HEK293 (cell line): Measurements from ENCODE around the gene LECT2.
A peak's percentile ranks its signal among the peaks of the same experiment; 100 is the strongest.

Source experiments
- CTCF ChIA-PET: fragments of 350-600 bp; formaldehyde crosslinking; extraction: SDS; loops from one replicate; lab custom pipeline; 2021; ENCODE audit warnings: antibody characterized with exemption; lab: Yijun Ruan, JAX
- POLR2A ChIA-PET: fragments of 300-600 bp; formaldehyde crosslinking; extraction: SDS; loops from one replicate; lab custom pipeline; 2020; ENCODE audit warnings: antibody characterized with exemption, inconsistent platforms; lab: Yijun Ruan, JAX
- H3K27ac ChIP-seq: fragments of 200-500 bp; sonication (Bioruptor generic); 2 replicates; pipeline ENCODE4 v1.5.1; 2014; ENCODE audit warnings: low read depth, low read length, control low read depth, inconsistent platforms; ENCODE audit errors: extremely low read depth
- H3K36me3 ChIP-seq, 2 experiments: fragments of 200-500 bp in 1 of 2; sonication (Bioruptor generic) in 1 of 2; 1 replicate in 1 of 2; 2 replicates in 1 of 2; pipeline ENCODE4 v1.5.1; 2014 to 2017; ENCODE audit warnings: inconsistent platforms in 2 of 2, low read length in 2 of 2; ENCODE audit not compliant: control insufficient read depth in 2 of 2, insufficient read depth in 1 of 2
- H3K4me1 ChIP-seq: fragments of 200-500 bp; sonication (Bioruptor generic); 2 replicates; pipeline ENCODE4 v1.5.1; 2014; ENCODE audit warnings: mild to moderate bottlenecking, low read length, inconsistent platforms; ENCODE audit not compliant: control insufficient read depth, insufficient read depth
- H3K4me3 ChIP-seq: 2 replicates; pipeline ENCODE4 v1.5.1; 2011; ENCODE audit warnings: low read depth, mild to moderate bottlenecking, control low read depth, low read length, moderate library complexity
- H3K9me3 ChIP-seq: fragments of 200-500 bp; sonication (Bioruptor generic); 2 replicates; pipeline ENCODE4 v1.5.1; 2014; ENCODE audit warnings: low read depth, low read length, inconsistent platforms; ENCODE audit not compliant: control insufficient read depth, insufficient read depth
- MEIS1 ChIP-seq: sonication (generic); formaldehyde crosslinking; IDR thresholded peaks from 2 replicates; pipeline ENCODE4 v1.8.1; 2022; ENCODE audit warnings: missing genetic modification reagents, mild to moderate bottlenecking, borderline replicate concordance
- WT1 ChIP-seq: fragments of 450-650 bp; formaldehyde crosslinking; IDR thresholded peaks from 2 replicates; pipeline ENCODE4 v1.5.1; 2016; ENCODE audit warnings: missing biosample characterization, missing genetic modification characterization
- YY2 ChIP-seq: fragments of 450-650 bp; formaldehyde crosslinking; IDR thresholded peaks from 2 replicates; pipeline ENCODE4 v1.5.1; 2016; ENCODE audit warnings: missing biosample characterization, missing genetic modification characterization
- ZBTB8A ChIP-seq: fragments of 450-650 bp; formaldehyde crosslinking; IDR thresholded peaks from 2 replicates; pipeline ENCODE4 v1.5.1; 2016; ENCODE audit warnings: missing biosample characterization, missing genetic modification characterization
- ZFP37 ChIP-seq: fragments of 450-650 bp; formaldehyde crosslinking; IDR thresholded peaks from 2 replicates; pipeline ENCODE4 v1.5.1; 2016; ENCODE audit warnings: missing biosample characterization, missing genetic modification characterization
- ZNF114 ChIP-seq: fragments of 450-650 bp; formaldehyde crosslinking; IDR thresholded peaks from 2 replicates; pipeline ENCODE4 v1.5.0; 2017; ENCODE audit warnings: missing biosample characterization, missing genetic modification characterization
- ZNF146 ChIP-seq: fragments of 450-650 bp; formaldehyde crosslinking; IDR thresholded peaks from 2 replicates; pipeline ENCODE4 v1.5.1; 2016; ENCODE audit warnings: missing biosample characterization, missing genetic modification characterization
- ZNF19 ChIP-seq: fragments of 450-650 bp; formaldehyde crosslinking; IDR thresholded peaks from 2 replicates; pipeline ENCODE4; 2016; ENCODE audit warnings: missing biosample characterization, missing genetic modification characterization, low read depth
- ZNF221 ChIP-seq: fragments of 450-650 bp; formaldehyde crosslinking; IDR thresholded peaks from 2 replicates; pipeline ENCODE4 v1.5.1; 2017; ENCODE audit warnings: missing biosample characterization, missing genetic modification characterization, borderline replicate concordance
- ZNF354C ChIP-seq: fragments of 450-650 bp; formaldehyde crosslinking; IDR thresholded peaks from 2 replicates; pipeline ENCODE4 v1.5.1; 2016; ENCODE audit warnings: missing biosample characterization, missing genetic modification characterization, low read depth, borderline replicate concordance
- ZNF521 ChIP-seq: fragments of 450-650 bp; formaldehyde crosslinking; IDR thresholded peaks from 2 replicates; pipeline ENCODE4 v1.5.1; 2017; ENCODE audit warnings: missing biosample characterization, mild to moderate bottlenecking, missing genetic modification characterization
- ZNF785 ChIP-seq: fragments of 450-650 bp; formaldehyde crosslinking; IDR thresholded peaks from 2 replicates; pipeline ENCODE4 v1.5.1; 2016; ENCODE audit warnings: missing biosample characterization, missing genetic modification characterization
- ZSCAN23 ChIP-seq: fragments of 450-650 bp; formaldehyde crosslinking; IDR thresholded peaks from 2 replicates; pipeline ENCODE4 v1.5.1; 2016; ENCODE audit warnings: missing biosample characterization, missing genetic modification characterization
- TF ChIP-seq, protein P1 (sequence below): fragments of 450-650 bp; IDR thresholded peaks from 2 replicates; pipeline ENCODE4 v1.5.1; 2018; ENCODE audit warnings: missing biosample characterization, mild to moderate bottlenecking, missing genetic modification characterization
- TF ChIP-seq, protein P2 (sequence below): fragments of 450-650 bp; formaldehyde crosslinking; IDR thresholded peaks from 2 replicates; pipeline ENCODE4 v1.5.1; 2016; ENCODE audit warnings: missing biosample characterization, missing genetic modification characterization
- TF ChIP-seq, protein P3 (sequence below): fragments of 450-650 bp; formaldehyde crosslinking; IDR thresholded peaks from 2 replicates; pipeline ENCODE4 v1.5.1; 2016; ENCODE audit warnings: missing biosample characterization, missing genetic modification characterization
- TF ChIP-seq, protein P4 (sequence below): fragments of 450-650 bp; formaldehyde crosslinking; IDR thresholded peaks from 2 replicates; pipeline ENCODE4 v1.5.1; 2016; ENCODE audit warnings: missing biosample characterization, missing genetic modification characterization
- TF ChIP-seq, protein P5 (sequence below): fragments of 450-650 bp; formaldehyde crosslinking; IDR thresholded peaks from 2 replicates; pipeline ENCODE4 v1.5.1; 2017; ENCODE audit warnings: missing biosample characterization, missing genetic modification characterization

Gene LECT2

DNA sequence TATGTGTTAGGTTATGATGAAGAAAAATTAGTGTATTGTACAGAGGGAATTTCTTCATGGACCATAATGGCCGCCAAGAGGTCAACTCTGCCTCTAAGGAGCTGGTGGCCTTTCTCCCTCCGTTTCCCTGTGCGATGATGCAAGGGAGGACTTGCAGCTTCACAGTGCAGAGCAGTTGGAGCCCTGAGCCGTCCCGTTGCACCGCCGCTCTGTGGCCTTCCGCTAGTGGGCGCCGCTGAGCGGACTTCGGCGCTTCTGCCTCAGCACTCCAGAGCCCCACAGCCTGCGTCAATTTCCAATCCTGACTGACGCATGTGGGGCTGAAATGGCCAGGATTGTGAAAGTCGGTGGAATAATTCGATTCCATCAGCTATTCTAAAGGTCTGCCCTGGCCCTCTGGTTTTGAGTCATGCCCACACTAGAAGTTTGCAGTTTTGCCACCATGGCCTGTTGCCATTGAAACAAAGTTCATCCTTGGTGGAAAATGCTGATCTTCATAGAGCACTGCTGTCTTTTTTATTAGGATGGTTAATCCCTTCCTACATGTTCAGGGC, 22.7 kb upstream of the LECT2 start:
- ChIA-PET POLR2A (interaction anchor here (0.6 to 1.3 kb wide), 2 partner anchors 34 to 80 kb away, joined by 3 read pairs; no protein-coding TSS in a partner anchor), CTCF (interaction anchor here (0.7 to 2.5 kb wide), 11 partner anchors 11 to 90 kb away, joined by 3 to 22 read pairs (median 6); no protein-coding TSS in a partner anchor)

DNA sequence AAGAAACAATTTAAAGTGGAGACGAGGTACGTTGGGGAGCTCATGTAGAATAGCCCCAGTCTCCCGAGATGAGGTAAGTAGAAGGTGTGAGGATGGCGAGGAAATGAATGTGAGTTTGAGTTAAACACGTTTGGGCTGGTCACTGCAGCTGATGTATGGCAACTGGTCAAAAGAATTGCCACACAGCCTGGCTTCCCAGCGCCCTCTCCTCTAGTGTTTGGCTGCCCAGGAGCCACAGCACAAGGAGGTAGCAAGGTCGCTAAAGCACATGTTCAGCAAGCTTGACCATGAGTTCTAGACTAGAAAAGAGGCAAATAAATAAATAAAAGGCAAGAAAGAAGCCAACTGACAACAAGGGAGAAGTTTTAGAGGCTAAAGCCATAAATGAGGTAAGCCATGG, 21.4 kb upstream of the LECT2 start:
- Histone ChIP-seq H3K4me3 (no peak overlapping the region), H3K4me1 (no peaks in the 10 kb centered on the region), H3K36me3 (no peaks in the 10 kb centered on the region), H3K27ac (no peak overlapping the region), H3K9me3 (no peaks in the 10 kb centered on the region)
- TF ChIP-seq ZNF785 (tag by site-specific recombination) (no peak), ZNF114 (no peak), MEIS1 (CRISPR knock-in tag) (no peak), ZNF146 (tag by site-specific recombination) (no peak), ZSCAN23 (tag by site-specific recombination) (no peak), ZNF221 (tag by site-specific recombination) (no peak), ZNF521 (tag by site-specific recombination) (no peak), YY2 (tag by site-specific recombination) (no peak), ZFP37 (no peak), ZBTB8A (tag by site-specific recombination) (no peak), ZNF19 (tag by site-specific recombination) (no peak), WT1 (tag by site-specific recombination) (no peak)
- TF ChIP-seq, protein P1, sequence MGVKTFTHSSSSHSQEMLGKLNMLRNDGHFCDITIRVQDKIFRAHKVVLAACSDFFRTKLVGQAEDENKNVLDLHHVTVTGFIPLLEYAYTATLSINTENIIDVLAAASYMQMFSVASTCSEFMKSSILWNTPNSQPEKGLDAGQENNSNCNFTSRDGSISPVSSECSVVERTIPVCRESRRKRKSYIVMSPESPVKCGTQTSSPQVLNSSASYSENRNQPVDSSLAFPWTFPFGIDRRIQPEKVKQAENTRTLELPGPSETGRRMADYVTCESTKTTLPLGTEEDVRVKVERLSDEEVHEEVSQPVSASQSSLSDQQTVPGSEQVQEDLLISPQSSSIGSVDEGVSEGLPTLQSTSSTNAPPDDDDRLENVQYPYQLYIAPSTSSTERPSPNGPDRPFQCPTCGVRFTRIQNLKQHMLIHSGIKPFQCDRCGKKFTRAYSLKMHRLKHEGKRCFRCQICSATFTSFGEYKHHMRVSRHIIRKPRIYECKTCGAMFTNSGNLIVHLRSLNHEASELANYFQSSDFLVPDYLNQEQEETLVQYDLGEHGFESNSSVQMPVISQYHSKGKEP = no peak
- TF ChIP-seq, protein P2, sequence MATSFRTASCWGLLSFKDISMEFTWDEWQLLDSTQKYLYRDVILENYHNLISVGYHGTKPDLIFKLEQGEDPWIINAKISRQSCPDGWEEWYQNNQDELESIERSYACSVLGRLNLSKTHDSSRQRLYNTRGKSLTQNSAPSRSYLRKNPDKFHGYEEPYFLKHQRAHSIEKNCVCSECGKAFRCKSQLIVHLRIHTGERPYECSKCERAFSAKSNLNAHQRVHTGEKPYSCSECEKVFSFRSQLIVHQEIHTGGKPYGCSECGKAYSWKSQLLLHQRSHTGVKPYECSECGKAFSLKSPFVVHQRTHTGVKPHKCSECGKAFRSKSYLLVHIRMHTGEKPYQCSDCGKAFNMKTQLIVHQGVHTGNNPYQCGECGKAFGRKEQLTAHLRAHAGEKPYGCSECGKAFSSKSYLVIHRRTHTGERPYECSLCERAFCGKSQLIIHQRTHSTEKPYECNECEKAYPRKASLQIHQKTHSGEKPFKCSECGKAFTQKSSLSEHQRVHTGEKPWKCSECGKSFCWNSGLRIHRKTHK = no peak
- TF ChIP-seq, protein P3, sequence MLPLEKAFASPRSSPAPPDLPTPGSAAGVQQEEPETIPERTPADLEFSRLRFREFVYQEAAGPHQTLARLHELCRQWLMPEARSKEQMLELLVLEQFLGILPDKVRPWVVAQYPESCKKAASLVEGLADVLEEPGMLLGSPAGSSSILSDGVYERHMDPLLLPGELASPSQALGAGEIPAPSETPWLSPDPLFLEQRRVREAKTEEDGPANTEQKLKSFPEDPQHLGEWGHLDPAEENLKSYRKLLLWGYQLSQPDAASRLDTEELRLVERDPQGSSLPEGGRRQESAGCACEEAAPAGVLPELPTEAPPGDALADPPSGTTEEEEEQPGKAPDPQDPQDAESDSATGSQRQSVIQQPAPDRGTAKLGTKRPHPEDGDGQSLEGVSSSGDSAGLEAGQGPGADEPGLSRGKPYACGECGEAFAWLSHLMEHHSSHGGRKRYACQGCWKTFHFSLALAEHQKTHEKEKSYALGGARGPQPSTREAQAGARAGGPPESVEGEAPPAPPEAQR (tag by site-specific recombination) = no peak
- CTCF ChIA-PET = interaction anchor here (0.7 to 2.6 kb wide), 4 partner anchors 31 to 82 kb away, joined by 3 to 10 read pairs (median 3); no protein-coding TSS in a partner anchor
- POLR2A ChIA-PET = no interaction called here

More for the DNA sequence above, 22.7 kb upstream of the LECT2 start:
- Histone ChIP-seq H3K36me3 (no peaks in the 10 kb centered on the region), H3K9me3 (no peaks in the 10 kb centered on the region), H3K27ac (no peak overlapping the region), H3K4me1 (no peaks in the 10 kb centered on the region), H3K4me3 (no peak overlapping the region)
- TF ChIP-seq, protein P4, sequence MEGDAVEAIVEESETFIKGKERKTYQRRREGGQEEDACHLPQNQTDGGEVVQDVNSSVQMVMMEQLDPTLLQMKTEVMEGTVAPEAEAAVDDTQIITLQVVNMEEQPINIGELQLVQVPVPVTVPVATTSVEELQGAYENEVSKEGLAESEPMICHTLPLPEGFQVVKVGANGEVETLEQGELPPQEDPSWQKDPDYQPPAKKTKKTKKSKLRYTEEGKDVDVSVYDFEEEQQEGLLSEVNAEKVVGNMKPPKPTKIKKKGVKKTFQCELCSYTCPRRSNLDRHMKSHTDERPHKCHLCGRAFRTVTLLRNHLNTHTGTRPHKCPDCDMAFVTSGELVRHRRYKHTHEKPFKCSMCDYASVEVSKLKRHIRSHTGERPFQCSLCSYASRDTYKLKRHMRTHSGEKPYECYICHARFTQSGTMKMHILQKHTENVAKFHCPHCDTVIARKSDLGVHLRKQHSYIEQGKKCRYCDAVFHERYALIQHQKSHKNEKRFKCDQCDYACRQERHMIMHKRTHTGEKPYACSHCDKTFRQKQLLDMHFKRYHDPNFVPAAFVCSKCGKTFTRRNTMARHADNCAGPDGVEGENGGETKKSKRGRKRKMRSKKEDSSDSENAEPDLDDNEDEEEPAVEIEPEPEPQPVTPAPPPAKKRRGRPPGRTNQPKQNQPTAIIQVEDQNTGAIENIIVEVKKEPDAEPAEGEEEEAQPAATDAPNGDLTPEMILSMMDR (tag by site-specific recombination) = peak; percentile 67; the same call in 1 of the 2 replicates
- no peak for TF ChIP-seq ZNF354C
- TF ChIP-seq, protein P5, sequence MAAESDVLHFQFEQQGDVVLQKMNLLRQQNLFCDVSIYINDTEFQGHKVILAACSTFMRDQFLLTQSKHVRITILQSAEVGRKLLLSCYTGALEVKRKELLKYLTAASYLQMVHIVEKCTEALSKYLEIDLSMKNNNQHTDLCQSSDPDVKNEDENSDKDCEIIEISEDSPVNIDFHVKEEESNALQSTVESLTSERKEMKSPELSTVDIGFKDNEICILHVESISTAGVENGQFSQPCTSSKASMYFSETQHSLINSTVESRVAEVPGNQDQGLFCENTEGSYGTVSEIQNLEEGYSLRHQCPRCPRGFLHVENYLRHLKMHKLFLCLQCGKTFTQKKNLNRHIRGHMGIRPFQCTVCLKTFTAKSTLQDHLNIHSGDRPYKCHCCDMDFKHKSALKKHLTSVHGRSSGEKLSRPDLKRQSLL (tag by site-specific recombination) = 0 out of 2 replicates have a peak, but pooled peaks have one; percentile 29
